ENCODE results near the gene MITD1.
"Not testable (repeated sequence)": the region's sequence is repeated elsewhere in the genome, so short reads cannot be mapped to it uniquely, and the experiment has no call there.

The MITD1 gene

GRCh38 chr2:99198103-99198841 lies 17.4 kb upstream of the MITD1 start:
- DNase-seq (ENCODE audit: extremely low read depth, low read depth) = no peak
- no peak overlapping the region for H3K4me3 ChIP-seq (replicated peaks; ENCODE audit: low read depth, low read length)
- no peak for TF ChIP-seq CTCF (IDR thresholded peaks at IDR 0.05; ENCODE audit: low read depth, low read length, missing control alignments)

- not testable (repeated sequence) for DNase-seq (ENCODE audit: extremely low read depth, low read depth)
These were observed 11.5 kb upstream of the MITD1 start for GRCh38 chr2:99192364-99192763.

GRCh38 chr2:99190548-99190947 lies 9.7 kb upstream of the MITD1 start:
- TF ChIP-seq CTCF (IDR thresholded peaks at IDR 0.05; ENCODE audit: low read depth, low read length, missing control alignments) = no peak
- H3K4me3 ChIP-seq (replicated peaks; ENCODE audit: low read depth, low read length) = no peak overlapping the region
- DNase-seq (ENCODE audit: extremely low read depth, low read depth) = no peak

More at GRCh38 chr2:99192364-99192763, 11.5 kb upstream of the MITD1 start:
- H3K4me3 ChIP-seq (replicated peaks; ENCODE audit: low read depth, low read length) = not testable (repeated sequence)

GRCh38 chr2:99188357-99188756 lies 7.5 kb upstream of the MITD1 start:
- no peak for DNase-seq (ENCODE audit: extremely low read depth, low read depth)
- H3K4me3 ChIP-seq (replicated peaks; ENCODE audit: low read depth, low read length) = no peak overlapping the region
- TF ChIP-seq CTCF (IDR thresholded peaks at IDR 0.05; ENCODE audit: low read depth, low read length, missing control alignments) = no peak

- H3K4me3 ChIP-seq (replicated peaks; ENCODE audit: low read depth, low read length) = no peak overlapping the region
- no peak for DNase-seq (ENCODE audit: extremely low read depth, low read depth)
- no peak for TF ChIP-seq CTCF (IDR thresholded peaks at IDR 0.05; ENCODE audit: low read depth, low read length, missing control alignments)
These were observed 6.2 kb upstream of the MITD1 start for GRCh38 chr2:99187011-99187410.

GRCh38 chr2:99184811-99185210 lies 4.0 kb upstream of the MITD1 start:
- no peak for DNase-seq (ENCODE audit: extremely low read depth, low read depth)
- H3K4me3 ChIP-seq (replicated peaks; ENCODE audit: low read depth, low read length) = no peak overlapping the region
- no peak for TF ChIP-seq CTCF (IDR thresholded peaks at IDR 0.05; ENCODE audit: low read depth, low read length, missing control alignments)

GRCh38 chr2:99183025-99183424 lies 2.2 kb upstream of the MITD1 start:
- peak overlapping the region; percentile 93; the same call in 1 of the 2 replicates for H3K4me3 ChIP-seq (replicated peaks; ENCODE audit: low read depth, low read length)
- no peak for DNase-seq (ENCODE audit: extremely low read depth, low read depth)
- no peak for TF ChIP-seq CTCF (IDR thresholded peaks at IDR 0.05; ENCODE audit: low read depth, low read length, missing control alignments)

All from HFF-Myc (cell line).